OCI-LY7 (cell line): ENCODE measurements around the gene ARHGAP24. TPM values are rescaled to one million over a fixed set of nuclear protein-coding genes. Genes with fewer than 3 reads are reported as not detected.

ENCODE experiments used
- BruUV-seq: library from RNA; stranded (reverse); fragments of 400-500 nt; replicated peaks from 2 replicates; lab custom pipeline; 2021; lab: Mats Ljungman, UMichigan
- CTCF ChIA-PET: fragments of 300-600 bp; sonication (Branson Sonifier 250); formaldehyde crosslinking; loops from one replicate; lab custom pipeline; 2022; ENCODE audit warnings: antibody characterized with exemption; ENCODE audit not compliant: unreplicated experiment; lab: Charles Lee
- POLR2A ChIA-PET: fragments of 300-600 bp; sonication (Branson Sonifier 250); formaldehyde crosslinking; loops from one replicate; lab custom pipeline; 2022; ENCODE audit warnings: antibody characterized with exemption; lab: Charles Lee
- DNase-seq: peaks from one replicate; pipeline ENCODE4 v3.0.0-alpha.2; 2015; ENCODE audit warnings: low spot score
- H2AFZ ChIP-seq: fragments of 200-600 bp; sonication (generic), shearing (Covaris generic); 2 replicates; pipeline ENCODE4 v1.6.1; 2014; ENCODE audit warnings: mild to moderate bottlenecking, antibody characterized with exemption, low read length, moderate library complexity
- H3K27ac ChIP-seq: fragments of 200-600 bp; sonication (generic); 2 replicates; pipeline ENCODE4 v1.5.1; 2014; ENCODE audit warnings: mixed run types, low read depth, mild to moderate bottlenecking, moderate library complexity, low read length, inconsistent platforms; ENCODE audit not compliant: poor library complexity, severe bottlenecking
- H3K36me3 ChIP-seq: fragments of 200-600 bp; sonication (generic); 2 replicates; pipeline ENCODE4 v1.6.1; 2014; ENCODE audit warnings: mild to moderate bottlenecking, antibody characterized with exemption, low read length, moderate library complexity, mixed read lengths; ENCODE audit not compliant: insufficient read depth
- H3K4me1 ChIP-seq: fragments of 200-600 bp; sonication (generic); 2 replicates; pipeline ENCODE4 v1.5.1; 2014; ENCODE audit warnings: mild to moderate bottlenecking, low read length; ENCODE audit not compliant: insufficient read depth, poor library complexity, severe bottlenecking
- H3K4me2 ChIP-seq: fragments of 200-600 bp; sonication (generic); 2 replicates; pipeline ENCODE4 v1.6.1; 2014; ENCODE audit warnings: mild to moderate bottlenecking, low read length
- H3K4me3 ChIP-seq: fragments of 200-600 bp; sonication (generic); 2 replicates; pipeline ENCODE4 v1.5.1; 2014; ENCODE audit warnings: mild to moderate bottlenecking, low read depth, low read length; ENCODE audit not compliant: poor library complexity, severe bottlenecking
- H3K79me2 ChIP-seq: fragments of 200-600 bp; sonication (generic); 2 replicates; pipeline ENCODE4 v1.6.1; 2016; ENCODE audit warnings: low read depth, mild to moderate bottlenecking, low read length, moderate library complexity, mixed read lengths; ENCODE audit not compliant: insufficient read depth
- H3K9me2 ChIP-seq: fragments of 200-600 bp; sonication (generic); 2 replicates; pipeline ENCODE4 v1.6.1; 2016; ENCODE audit warnings: mild to moderate bottlenecking, low read length, mixed read lengths; ENCODE audit not compliant: insufficient read depth
- H3K9me3 ChIP-seq: fragments of 200-600 bp; sonication (generic); 2 replicates; pipeline ENCODE4 v1.6.1; 2014; ENCODE audit warnings: mild to moderate bottlenecking, mixed run types, low read length, mixed read lengths
- H4K20me1 ChIP-seq: fragments of 200-600 bp; sonication (generic); 2 replicates; pipeline ENCODE4 v1.6.1; 2014; ENCODE audit warnings: mild to moderate bottlenecking, antibody characterized with exemption, low read length, moderate library complexity, mixed read lengths; ENCODE audit not compliant: insufficient read depth
- EZH2phosphoT487 ChIP-seq: fragments of 200-600 bp; sonication (generic); IDR thresholded peaks from 2 replicates; pipeline ENCODE4 v1.6.1; 2018; ENCODE audit warnings: low read depth, borderline replicate concordance, mild to moderate bottlenecking, mixed run types, antibody characterized with exemption, low read length, moderate library complexity, mixed read lengths
- intact Hi-C: fragments of 100-400 bp; cut with micrococcal nuclease; formaldehyde crosslinking; loops from one replicate; pipeline ENCODE4 v1.10.0; 2022; ENCODE audit not compliant: unreplicated experiment
- total RNA-seq, 2 experiments: library from RNA; depleted of rRNA in 1 of 2; stranded (reverse); fragments of >200 nt in 1 of 2; shearing (Covaris generic) in 1 of 2; gene quantifications; 2 replicates each; pipeline ENCODE4 v1.2.3, GENCODE V29; 2014 to 2022
- TF ChIP-seq, protein P1 (sequence below): fragments of 200-600 bp; sonication (generic); conservative IDR thresholded peaks from 2 replicates; pipeline ENCODE4 v1.5.1; 2014; ENCODE audit warnings: mild to moderate bottlenecking, antibody characterized with exemption, low read length, moderate library complexity, mixed read lengths

Gene ARHGAP24
- total RNA-seq, 2 experiments from 2014 or later, result 0.88 to 4.4 TPM

GRCh38 chr4:85756938-85757337 lies 282.0 kb downstream of the ARHGAP24 start:
- no peak overlapping the region for H3K4me2 ChIP-seq
- TF ChIP-seq, protein P1, sequence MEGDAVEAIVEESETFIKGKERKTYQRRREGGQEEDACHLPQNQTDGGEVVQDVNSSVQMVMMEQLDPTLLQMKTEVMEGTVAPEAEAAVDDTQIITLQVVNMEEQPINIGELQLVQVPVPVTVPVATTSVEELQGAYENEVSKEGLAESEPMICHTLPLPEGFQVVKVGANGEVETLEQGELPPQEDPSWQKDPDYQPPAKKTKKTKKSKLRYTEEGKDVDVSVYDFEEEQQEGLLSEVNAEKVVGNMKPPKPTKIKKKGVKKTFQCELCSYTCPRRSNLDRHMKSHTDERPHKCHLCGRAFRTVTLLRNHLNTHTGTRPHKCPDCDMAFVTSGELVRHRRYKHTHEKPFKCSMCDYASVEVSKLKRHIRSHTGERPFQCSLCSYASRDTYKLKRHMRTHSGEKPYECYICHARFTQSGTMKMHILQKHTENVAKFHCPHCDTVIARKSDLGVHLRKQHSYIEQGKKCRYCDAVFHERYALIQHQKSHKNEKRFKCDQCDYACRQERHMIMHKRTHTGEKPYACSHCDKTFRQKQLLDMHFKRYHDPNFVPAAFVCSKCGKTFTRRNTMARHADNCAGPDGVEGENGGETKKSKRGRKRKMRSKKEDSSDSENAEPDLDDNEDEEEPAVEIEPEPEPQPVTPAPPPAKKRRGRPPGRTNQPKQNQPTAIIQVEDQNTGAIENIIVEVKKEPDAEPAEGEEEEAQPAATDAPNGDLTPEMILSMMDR, result peak; percentile 73
- no peak for TF ChIP-seq EZH2phosphoT487
- no peaks in the 10 kb centered on the region for H3K4me1 ChIP-seq
- H3K79me2 ChIP-seq, result no peaks in the 10 kb centered on the region
- BruUV-seq, result no TSS peak
- no peak overlapping the region for H3K27ac ChIP-seq
- H4K20me1 ChIP-seq, result no peaks in the 10 kb centered on the region
- H3K9me3 ChIP-seq, result no peaks in the 10 kb centered on the region
- ChIA-PET CTCF (no interaction called here), POLR2A (no interaction called here)
- no peak overlapping the region for H2AFZ ChIP-seq
- H3K9me2 ChIP-seq, result no peaks in the 10 kb centered on the region
- peak; percentile 68 for DNase-seq
- no peak overlapping the region for H3K4me3 ChIP-seq
- H3K36me3 ChIP-seq, result no peaks in the 10 kb centered on the region
- intact Hi-C loops, result loop anchor here (2.0 to 5.0 kb wide), 2 partner anchors 40 to 210 kb away; no protein-coding TSS in a partner anchor

DNA sequence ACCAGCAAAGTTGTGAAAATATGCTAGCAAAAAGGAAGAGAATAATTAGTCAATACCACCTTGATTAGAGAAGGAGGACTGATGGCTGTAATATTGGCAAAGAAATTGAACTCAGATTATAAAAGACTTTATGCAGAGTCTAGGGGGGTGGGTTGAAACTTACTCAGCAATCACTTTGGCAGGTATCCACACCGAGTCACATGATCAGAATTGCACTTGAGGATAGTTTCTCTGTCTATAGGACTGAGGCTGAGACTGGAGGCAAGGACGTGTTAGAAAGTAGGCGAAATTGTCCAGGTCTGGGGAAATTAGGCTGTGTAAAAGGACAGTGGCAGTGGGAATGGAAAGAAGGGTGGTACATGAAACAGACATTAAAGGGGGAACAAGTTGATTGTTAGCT lies 284.4 kb downstream of the ARHGAP24 start:
- no peaks in the 10 kb centered on the region for H3K4me1 ChIP-seq
- no peaks in the 10 kb centered on the region for H4K20me1 ChIP-seq
- no peaks in the 10 kb centered on the region for H3K9me3 ChIP-seq
- H3K36me3 ChIP-seq, result no peaks in the 10 kb centered on the region
- no peak overlapping the region for H3K4me2 ChIP-seq
- ChIA-PET CTCF (no interaction called here), POLR2A (interaction anchor here (0.7 kb wide), 2 partner anchors 36 to 373 kb away, joined by 3 read pairs; no protein-coding TSS in a partner anchor)
- H3K79me2 ChIP-seq, result no peaks in the 10 kb centered on the region
- H2AFZ ChIP-seq, result no peak overlapping the region
- intact Hi-C loops, result loop anchor here (5.0 kb wide), 1 partner anchor 208 kb away; no protein-coding TSS in a partner anchor
- no peak for DNase-seq
- TF ChIP-seq, protein P1, result no peak
- no peak for TF ChIP-seq EZH2phosphoT487
- no peak overlapping the region for H3K27ac ChIP-seq
- H3K4me3 ChIP-seq, result no peak overlapping the region
- H3K9me2 ChIP-seq, result no peaks in the 10 kb centered on the region
- no TSS peak for BruUV-seq

GRCh38 chr4:85760511-85760910 lies 285.6 kb downstream of the ARHGAP24 start:
- H3K27ac ChIP-seq, result no peak overlapping the region
- intact Hi-C loops, result no loop called here
- no peaks in the 10 kb centered on the region for H3K4me1 ChIP-seq
- BruUV-seq, result no TSS peak
- H2AFZ ChIP-seq, result no peak overlapping the region
- POLR2A ChIA-PET, result no interaction called here
- H3K79me2 ChIP-seq, result no peaks in the 10 kb centered on the region
- H4K20me1 ChIP-seq, result no peaks in the 10 kb centered on the region
- DNase-seq, result no peak
- TF ChIP-seq, protein P1, result no peak
- no peak for TF ChIP-seq EZH2phosphoT487
- no peak overlapping the region for H3K4me2 ChIP-seq
- no peaks in the 10 kb centered on the region for H3K9me3 ChIP-seq
- no peak overlapping the region for H3K4me3 ChIP-seq
- no peaks in the 10 kb centered on the region for H3K36me3 ChIP-seq
- CTCF ChIA-PET, result no interaction called here
- H3K9me2 ChIP-seq, result no peaks in the 10 kb centered on the region
